Measurements from ENCODE around the gene TMEM150B.

TMEM150B gene

GRCh38 chr19:55353803-55354697, 28.9 kb upstream of the TMEM150B start:
- TF ChIP-seq CTCF (IDR thresholded peaks at IDR 0.05; ENCODE audit: insufficient read depth, low read depth, low read length, missing control alignments) = no peak
- DNase-seq (ENCODE audit: low read depth) = peak; percentile 58
- H3K4me3 ChIP-seq (ENCODE audit: low read depth, low read length) = peak overlapping the region; percentile 28; the same call in 1 of the 2 replicates

- DNase-seq (ENCODE audit: low read depth) = no peak
- TF ChIP-seq CTCF (IDR thresholded peaks at IDR 0.05; ENCODE audit: insufficient read depth, low read depth, low read length, missing control alignments) = no peak
- H3K4me3 ChIP-seq (ENCODE audit: low read depth, low read length) = no peak overlapping the region
These were observed 28.2 kb upstream of the TMEM150B start for GRCh38 chr19:55353356-55353802.

- no peak for TF ChIP-seq CTCF (IDR thresholded peaks at IDR 0.05; ENCODE audit: insufficient read depth, low read depth, low read length, missing control alignments)
- H3K4me3 ChIP-seq (ENCODE audit: low read depth, low read length) = no peak overlapping the region
These were observed 27.5 kb upstream of the TMEM150B start for GRCh38 chr19:55352549-55353145.

GRCh38 chr19:55352040-55352439, 26.9 kb upstream of the TMEM150B start:
- no peak for DNase-seq (ENCODE audit: low read depth)
- TF ChIP-seq CTCF (IDR thresholded peaks at IDR 0.05; ENCODE audit: insufficient read depth, low read depth, low read length, missing control alignments) = no peak
- no peak overlapping the region for H3K4me3 ChIP-seq (ENCODE audit: low read depth, low read length)

More at GRCh38 chr19:55352549-55353145, 27.5 kb upstream of the TMEM150B start:
- no peak for DNase-seq (ENCODE audit: low read depth)

GRCh38 chr19:55350620-55351315, 25.6 kb upstream of the TMEM150B start:
- TF ChIP-seq CTCF (IDR thresholded peaks at IDR 0.05; ENCODE audit: insufficient read depth, low read depth, low read length, missing control alignments) = no peak
- H3K4me3 ChIP-seq (ENCODE audit: low read depth, low read length) = no peak overlapping the region
- DNase-seq (ENCODE audit: low read depth) = no peak

GRCh38 chr19:55348317-55349034, 23.3 kb upstream of the TMEM150B start:
- no peak overlapping the region for H3K4me3 ChIP-seq (ENCODE audit: low read depth, low read length)
- no peak for DNase-seq (ENCODE audit: low read depth)
- no peak for TF ChIP-seq CTCF (IDR thresholded peaks at IDR 0.05; ENCODE audit: insufficient read depth, low read depth, low read length, missing control alignments)

Measured in GM12865 (cell line).